K562 (cell line): Measurements from ENCODE around the gene UBE2S. TPM values are rescaled to one million over a fixed set of nuclear protein-coding genes. Genes with fewer than 3 reads are reported as not detected.

Experiments
- BRD4 ChIP-seq: fragments of 200-600 bp; sonication (generic); IDR thresholded peaks from 2 replicates; pipeline ENCODE4 v1.6.1; 2017; ENCODE audit warnings: inconsistent platforms
- CBX2 ChIP-seq: fragments of 200-600 bp; sonication (generic); IDR thresholded peaks from one replicate; pipeline ENCODE4 v1.6.1; 2012; ENCODE audit warnings: mild to moderate bottlenecking, low read length, inconsistent platforms; ENCODE audit not compliant: insufficient read depth, poor library complexity, severe bottlenecking
- CC2D1A ChIP-seq: fragments of 450-650 bp; IDR thresholded peaks from 2 replicates; pipeline ENCODE4 v1.6.1; 2017; ENCODE audit warnings: mild to moderate bottlenecking
- ELF1 ChIP-seq: fragments of 200-800 bp; sonication (Bioruptor generic); IDR thresholded peaks from 2 replicates; pipeline ENCODE4 v1.6.1; 2016; ENCODE audit warnings: missing genetic modification characterization, missing compliant biosample characterization
- EP300 ChIP-seq: IDR thresholded peaks from 2 replicates; pipeline ENCODE4 v1.6.1; 2012; ENCODE audit warnings: low read length, improper control_type of control experiment
- MYBL2 ChIP-seq, 2 experiments: fragments of 450-650 bp in 1 of 2; sonication (generic) in 1 of 2; formaldehyde crosslinking in 1 of 2; IDR thresholded peaks; 2 replicates each; pipeline versions ENCODE4 v1.6.1 to v1.8.1; 2017 to 2022; ENCODE audit warnings: borderline replicate concordance in 1 of 2, inconsistent platforms in 1 of 2, low read depth in 1 of 2, mild to moderate bottlenecking in 1 of 2, missing genetic modification reagents in 1 of 2, moderate library complexity in 1 of 2
- NR4A1 ChIP-seq, 2 experiments: fragments of 250-450 bp in 1 of 2; fragments of 450-650 bp in 1 of 2; sonication (Bioruptor Pico) in 1 of 2; IDR thresholded peaks; 2 replicates each; pipeline versions ENCODE4 v1.4.0 to v1.6.1; 2016 to 2020; ENCODE audit warnings: mild to moderate bottlenecking in 2 of 2, missing compliant biosample characterization in 1 of 2, missing genetic modification characterization in 1 of 2, moderate library complexity in 1 of 2
- POU5F1 ChIP-seq: fragments of 150-350 bp; IDR thresholded peaks from 2 replicates; pipeline ENCODE4 v1.6.1; 2014; ENCODE audit warnings: borderline replicate concordance, low read length, low read depth, mild to moderate bottlenecking; ENCODE audit not compliant: partially characterized antibody
- RUNX1 ChIP-seq: sonication (generic); IDR thresholded peaks from 2 replicates; pipeline ENCODE4 v1.6.1; 2016; ENCODE audit warnings: antibody characterized with exemption, low read depth
- SREBF2 ChIP-seq: sonication (generic); formaldehyde crosslinking; IDR thresholded peaks from 2 replicates; pipeline ENCODE4 v1.4.0; 2020; ENCODE audit warnings: mild to moderate bottlenecking, missing genetic modification reagents
- TEAD1 ChIP-seq, 2 experiments: fragments of 450-650 bp in 1 of 2; sonication (generic) in 1 of 2; formaldehyde crosslinking; IDR thresholded peaks; 2 replicates each; pipeline versions ENCODE4 v1.4.0 to v1.8.0; 2020 to 2022; ENCODE audit warnings: mild to moderate bottlenecking in 2 of 2, missing genetic modification reagents in 1 of 2
- ZNF41 ChIP-seq: fragments of 250-450 bp; sonication (Bioruptor Pico); conservative IDR thresholded peaks from 2 replicates; pipeline ENCODE4 v1.4.0; 2020; ENCODE audit warnings: mild to moderate bottlenecking
- polyA plus RNA-seq, 8 experiments: library from polyadenylated mRNA; depleted of rRNA in 4 of 8; stranded (reverse) in 5 of 8; unstranded in 3 of 8; fragments of >200 nt; fragmentation: Nextera tagmentation in 2 of 8; fragmentation: Illumina TruSeq in 1 of 8; extraction: Ambion mirVana in 2 of 8; extraction: Trizol in 1 of 8; gene quantifications; 2 replicates each; pipeline versions ENCODE4 v1.2.1 to v1.2.3, GENCODE V29; 2011 to 2014; ENCODE audit warnings: inconsistent platforms in 1 of 8, missing spikeins in 1 of 8
- total RNA-seq, 7 experiments: library from RNA; depleted of rRNA in 6 of 7; stranded (reverse); fragments of >200 nt in 6 of 7; fragmentation: Illumina TruSeq in 2 of 7; extraction: Trizol in 2 of 7; gene quantifications; 2 replicates each; pipeline versions ENCODE4 v1.2.1 to v1.2.3, GENCODE V29; 2011 to 2021; ENCODE audit warnings: low replicate concordance in 1 of 7
- TF ChIP-seq, protein P1 (sequence below): sonication (generic); formaldehyde crosslinking; IDR thresholded peaks from 2 replicates; pipeline ENCODE4 v1.8.0; 2022; ENCODE audit warnings: mild to moderate bottlenecking, missing genetic modification reagents
- TF ChIP-seq, protein P2 (sequence below): sonication (generic); formaldehyde crosslinking; IDR thresholded peaks from 2 replicates; pipeline ENCODE4 v1.8.0; 2022; ENCODE audit warnings: missing genetic modification reagents, mild to moderate bottlenecking, moderate library complexity, borderline replicate concordance
- TF ChIP-seq, protein P3 (sequence below): sonication (generic); formaldehyde crosslinking; IDR thresholded peaks from 2 replicates; pipeline ENCODE4 v1.8.1; 2023; ENCODE audit warnings: mild to moderate bottlenecking, missing genetic modification reagents
- TF ChIP-seq, protein P4 (sequence below): fragments of 450-650 bp; formaldehyde crosslinking; conservative IDR thresholded peaks from 2 replicates; pipeline ENCODE4 v1.4.0; 2022; ENCODE audit warnings: mild to moderate bottlenecking, missing genetic modification characterization

The UBE2S gene
- total and polyA plus RNA-seq, 9 of the 15 experiments (the other 6 are each of a cell fraction or from before 2014, with no cell fraction given) = 1.5 to 1,305 (median 157) TPM

DNA sequence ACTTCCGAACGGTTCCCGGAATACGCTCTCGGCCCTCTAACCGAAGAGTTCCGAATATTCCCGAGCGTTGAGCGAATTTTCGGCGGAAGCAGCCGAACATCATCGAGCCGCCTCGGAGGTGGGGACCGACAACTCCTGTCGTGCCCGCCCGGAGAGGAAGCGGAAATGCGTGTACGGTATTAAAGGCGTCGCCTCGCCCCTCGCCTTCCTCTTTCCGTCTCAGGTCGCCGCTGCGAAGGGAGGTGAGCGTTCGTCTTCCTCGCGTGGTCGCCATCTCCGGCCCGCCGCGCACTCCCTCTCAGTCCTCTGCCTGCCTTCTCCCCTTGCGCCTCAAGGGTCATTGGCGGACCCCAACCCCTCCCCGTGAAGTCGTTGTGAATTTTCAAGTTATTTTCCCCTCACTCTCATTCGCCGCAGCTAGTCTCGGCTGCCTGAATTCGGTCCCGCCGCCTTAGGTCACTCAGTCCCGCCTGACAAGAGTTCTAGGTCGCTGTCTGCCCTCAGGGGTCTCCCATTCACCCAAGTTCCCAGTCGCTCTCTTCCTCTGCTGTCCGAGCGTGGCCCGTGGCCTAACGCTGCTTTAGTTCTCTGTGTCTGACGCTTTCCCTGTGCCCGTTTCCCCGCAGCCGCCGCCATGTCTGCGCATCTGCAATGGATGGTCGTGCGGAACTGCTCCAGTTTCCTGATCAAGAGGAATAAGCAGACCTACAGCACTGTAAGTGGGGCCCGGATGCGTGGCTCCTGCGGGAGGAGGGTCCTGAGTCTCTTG is 21.7 kb downstream of the UBE2S start, which contains the start of gene RPL28 (continued):
- TF ChIP-seq, protein P1, sequence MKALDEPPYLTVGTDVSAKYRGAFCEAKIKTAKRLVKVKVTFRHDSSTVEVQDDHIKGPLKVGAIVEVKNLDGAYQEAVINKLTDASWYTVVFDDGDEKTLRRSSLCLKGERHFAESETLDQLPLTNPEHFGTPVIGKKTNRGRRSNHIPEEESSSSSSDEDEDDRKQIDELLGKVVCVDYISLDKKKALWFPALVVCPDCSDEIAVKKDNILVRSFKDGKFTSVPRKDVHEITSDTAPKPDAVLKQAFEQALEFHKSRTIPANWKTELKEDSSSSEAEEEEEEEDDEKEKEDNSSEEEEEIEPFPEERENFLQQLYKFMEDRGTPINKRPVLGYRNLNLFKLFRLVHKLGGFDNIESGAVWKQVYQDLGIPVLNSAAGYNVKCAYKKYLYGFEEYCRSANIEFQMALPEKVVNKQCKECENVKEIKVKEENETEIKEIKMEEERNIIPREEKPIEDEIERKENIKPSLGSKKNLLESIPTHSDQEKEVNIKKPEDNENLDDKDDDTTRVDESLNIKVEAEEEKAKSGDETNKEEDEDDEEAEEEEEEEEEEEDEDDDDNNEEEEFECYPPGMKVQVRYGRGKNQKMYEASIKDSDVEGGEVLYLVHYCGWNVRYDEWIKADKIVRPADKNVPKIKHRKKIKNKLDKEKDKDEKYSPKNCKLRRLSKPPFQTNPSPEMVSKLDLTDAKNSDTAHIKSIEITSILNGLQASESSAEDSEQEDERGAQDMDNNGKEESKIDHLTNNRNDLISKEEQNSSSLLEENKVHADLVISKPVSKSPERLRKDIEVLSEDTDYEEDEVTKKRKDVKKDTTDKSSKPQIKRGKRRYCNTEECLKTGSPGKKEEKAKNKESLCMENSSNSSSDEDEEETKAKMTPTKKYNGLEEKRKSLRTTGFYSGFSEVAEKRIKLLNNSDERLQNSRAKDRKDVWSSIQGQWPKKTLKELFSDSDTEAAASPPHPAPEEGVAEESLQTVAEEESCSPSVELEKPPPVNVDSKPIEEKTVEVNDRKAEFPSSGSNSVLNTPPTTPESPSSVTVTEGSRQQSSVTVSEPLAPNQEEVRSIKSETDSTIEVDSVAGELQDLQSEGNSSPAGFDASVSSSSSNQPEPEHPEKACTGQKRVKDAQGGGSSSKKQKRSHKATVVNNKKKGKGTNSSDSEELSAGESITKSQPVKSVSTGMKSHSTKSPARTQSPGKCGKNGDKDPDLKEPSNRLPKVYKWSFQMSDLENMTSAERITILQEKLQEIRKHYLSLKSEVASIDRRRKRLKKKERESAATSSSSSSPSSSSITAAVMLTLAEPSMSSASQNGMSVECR = peak; percentile 95
- 0 out of 2 replicates have a peak, but pooled peaks have one; percentile 45 for TF ChIP-seq RUNX1
- TF ChIP-seq, protein P2, sequence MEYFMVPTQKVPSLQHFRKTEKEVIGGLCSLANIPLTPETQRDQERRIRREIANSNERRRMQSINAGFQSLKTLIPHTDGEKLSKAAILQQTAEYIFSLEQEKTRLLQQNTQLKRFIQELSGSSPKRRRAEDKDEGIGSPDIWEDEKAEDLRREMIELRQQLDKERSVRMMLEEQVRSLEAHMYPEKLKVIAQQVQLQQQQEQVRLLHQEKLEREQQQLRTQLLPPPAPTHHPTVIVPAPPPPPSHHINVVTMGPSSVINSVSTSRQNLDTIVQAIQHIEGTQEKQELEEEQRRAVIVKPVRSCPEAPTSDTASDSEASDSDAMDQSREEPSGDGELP = peak; percentile 49; the same call in 1 of the 2 replicates
- peak; percentile 3; the same call in 1 of the 2 replicates for TF ChIP-seq EP300
- TF ChIP-seq, protein P3, sequence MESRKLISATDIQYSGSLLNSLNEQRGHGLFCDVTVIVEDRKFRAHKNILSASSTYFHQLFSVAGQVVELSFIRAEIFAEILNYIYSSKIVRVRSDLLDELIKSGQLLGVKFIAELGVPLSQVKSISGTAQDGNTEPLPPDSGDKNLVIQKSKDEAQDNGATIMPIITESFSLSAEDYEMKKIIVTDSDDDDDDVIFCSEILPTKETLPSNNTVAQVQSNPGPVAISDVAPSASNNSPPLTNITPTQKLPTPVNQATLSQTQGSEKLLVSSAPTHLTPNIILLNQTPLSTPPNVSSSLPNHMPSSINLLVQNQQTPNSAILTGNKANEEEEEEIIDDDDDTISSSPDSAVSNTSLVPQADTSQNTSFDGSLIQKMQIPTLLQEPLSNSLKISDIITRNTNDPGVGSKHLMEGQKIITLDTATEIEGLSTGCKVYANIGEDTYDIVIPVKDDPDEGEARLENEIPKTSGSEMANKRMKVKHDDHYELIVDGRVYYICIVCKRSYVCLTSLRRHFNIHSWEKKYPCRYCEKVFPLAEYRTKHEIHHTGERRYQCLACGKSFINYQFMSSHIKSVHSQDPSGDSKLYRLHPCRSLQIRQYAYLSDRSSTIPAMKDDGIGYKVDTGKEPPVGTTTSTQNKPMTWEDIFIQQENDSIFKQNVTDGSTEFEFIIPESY (CRISPR knock-in tag) = peak; percentile 57
- TF ChIP-seq NR4A1 (CRISPR knock-in tag; IDR thresholded peaks at IDR 0.05) = 0 out of 2 replicates have a peak, but pooled peaks have one; percentile 19
- TF ChIP-seq NR4A1 (tag; IDR thresholded peaks at IDR 0.05) = no peak
- TF ChIP-seq POU5F1 = no peak
- TF ChIP-seq, protein P4, sequence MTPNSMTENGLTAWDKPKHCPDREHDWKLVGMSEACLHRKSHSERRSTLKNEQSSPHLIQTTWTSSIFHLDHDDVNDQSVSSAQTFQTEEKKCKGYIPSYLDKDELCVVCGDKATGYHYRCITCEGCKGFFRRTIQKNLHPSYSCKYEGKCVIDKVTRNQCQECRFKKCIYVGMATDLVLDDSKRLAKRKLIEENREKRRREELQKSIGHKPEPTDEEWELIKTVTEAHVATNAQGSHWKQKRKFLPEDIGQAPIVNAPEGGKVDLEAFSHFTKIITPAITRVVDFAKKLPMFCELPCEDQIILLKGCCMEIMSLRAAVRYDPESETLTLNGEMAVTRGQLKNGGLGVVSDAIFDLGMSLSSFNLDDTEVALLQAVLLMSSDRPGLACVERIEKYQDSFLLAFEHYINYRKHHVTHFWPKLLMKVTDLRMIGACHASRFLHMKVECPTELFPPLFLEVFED = peak; percentile 56; the same call in 1 of the 2 replicates
- no peak for TF ChIP-seq CBX2
- peak in 1 of 2 experiments; percentile 61; a peak in 1 of 4 replicates for TF ChIP-seq TEAD1 (CRISPR knock-in tag; IDR thresholded peaks at IDR 0.05)
- no peak for TF ChIP-seq MYBL2 (IDR thresholded peaks at IDR 0.05; ENCODE audit: low read depth)
- no peak for TF ChIP-seq MYBL2 (CRISPR knock-in tag; IDR thresholded peaks at IDR 0.05; ENCODE audit: borderline replicate concordance)
- TF ChIP-seq CC2D1A = 0 out of 2 replicates have a peak, but pooled peaks have one; percentile 10
- TF ChIP-seq SREBF2 = no peak
- TF ChIP-seq ZNF41 (CRISPR knock-in tag) = no peak
- TF ChIP-seq ELF1 (tag) = peak; percentile 87
- TF ChIP-seq BRD4 = 0 out of 2 replicates have a peak, but pooled peaks have one; percentile 43
